T-helper 1 cell treated with Interleukin-12 subunit alpha and Interleukin-12 subunit beta and Interleukin-4 antibody, amounts not matched to agents 30 μg/mL and 1 μg/mL, for 36 hours (primary cell): ENCODE measurements around the gene DDRGK1.

ENCODE experiments used
- H3K27ac Mint-ChIP-seq: one replicate; pipeline ENCODE4 v1.8.0; 2021; ENCODE audit warnings: mild to moderate bottlenecking, mixed read lengths
- H3K27me3 Mint-ChIP-seq: one replicate; pipeline ENCODE4 v1.8.0; 2021; ENCODE audit warnings: low read depth, mixed read lengths
- H3K36me3 Mint-ChIP-seq: one replicate; pipeline ENCODE4 v1.8.0; 2021; ENCODE audit warnings: low read depth, mixed read lengths
- H3K4me1 Mint-ChIP-seq: one replicate; pipeline ENCODE4 v1.8.0; 2021; ENCODE audit warnings: low read depth, mixed read lengths
- H3K4me3 Mint-ChIP-seq: one replicate; pipeline ENCODE4 v1.8.0; 2021; ENCODE audit warnings: mild to moderate bottlenecking, moderate library complexity, mixed read lengths
- H3K9me3 Mint-ChIP-seq: one replicate; pipeline ENCODE4 v1.8.0; 2021; ENCODE audit warnings: mixed read lengths

Gene DDRGK1

DNA sequence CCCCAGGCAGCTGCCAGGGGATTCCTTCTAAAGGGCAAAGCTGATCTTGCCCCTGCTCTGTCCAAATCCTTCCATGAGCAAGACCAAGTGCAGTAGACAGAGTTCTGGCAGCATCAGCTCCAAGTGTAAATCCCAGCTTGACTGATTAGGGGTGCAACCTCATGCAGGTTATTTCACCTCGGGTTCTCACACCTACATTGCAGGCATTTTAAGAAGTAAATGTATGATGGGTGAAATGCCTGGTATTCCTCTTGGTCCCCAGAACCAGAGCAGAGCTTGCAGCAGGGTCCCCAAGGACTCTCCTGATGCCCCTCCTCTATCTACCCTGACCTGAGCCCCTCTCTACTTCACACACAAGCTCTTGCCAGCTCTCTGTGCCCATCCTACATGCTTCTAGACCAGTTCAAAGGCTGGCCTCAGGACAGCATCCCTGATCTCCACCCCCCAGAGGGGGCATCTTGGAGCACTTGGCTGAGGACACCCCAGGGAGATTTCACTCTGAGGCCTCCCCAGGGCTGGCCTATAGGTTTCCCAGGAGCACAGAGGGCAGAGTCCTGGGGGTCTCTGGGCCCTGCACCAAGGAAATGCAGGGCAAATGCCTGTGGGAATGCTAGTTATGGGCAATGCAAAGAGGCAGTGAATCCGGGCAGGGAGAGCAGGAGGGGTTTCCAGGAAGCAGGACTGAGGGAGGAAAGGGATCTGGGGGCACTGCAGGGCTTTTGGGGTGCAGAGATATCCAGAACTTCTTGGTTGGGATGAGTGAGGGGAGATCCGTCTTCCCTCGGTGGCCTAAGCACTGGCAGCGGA is 32.2 kb downstream of the DDRGK1 start:
- Mint-ChIP-seq H3K9me3 (no peaks in the 10 kb centered on the region), H3K27ac (peak overlapping the region; percentile 75), H3K4me1 (peaks cover 16% of the 10 kb centered on the region), H3K4me3 (peak overlapping the region; percentile 84), H3K36me3 (peaks cover 2% of the 10 kb centered on the region), H3K27me3 (peaks cover 69% of the 10 kb centered on the region)

DNA sequence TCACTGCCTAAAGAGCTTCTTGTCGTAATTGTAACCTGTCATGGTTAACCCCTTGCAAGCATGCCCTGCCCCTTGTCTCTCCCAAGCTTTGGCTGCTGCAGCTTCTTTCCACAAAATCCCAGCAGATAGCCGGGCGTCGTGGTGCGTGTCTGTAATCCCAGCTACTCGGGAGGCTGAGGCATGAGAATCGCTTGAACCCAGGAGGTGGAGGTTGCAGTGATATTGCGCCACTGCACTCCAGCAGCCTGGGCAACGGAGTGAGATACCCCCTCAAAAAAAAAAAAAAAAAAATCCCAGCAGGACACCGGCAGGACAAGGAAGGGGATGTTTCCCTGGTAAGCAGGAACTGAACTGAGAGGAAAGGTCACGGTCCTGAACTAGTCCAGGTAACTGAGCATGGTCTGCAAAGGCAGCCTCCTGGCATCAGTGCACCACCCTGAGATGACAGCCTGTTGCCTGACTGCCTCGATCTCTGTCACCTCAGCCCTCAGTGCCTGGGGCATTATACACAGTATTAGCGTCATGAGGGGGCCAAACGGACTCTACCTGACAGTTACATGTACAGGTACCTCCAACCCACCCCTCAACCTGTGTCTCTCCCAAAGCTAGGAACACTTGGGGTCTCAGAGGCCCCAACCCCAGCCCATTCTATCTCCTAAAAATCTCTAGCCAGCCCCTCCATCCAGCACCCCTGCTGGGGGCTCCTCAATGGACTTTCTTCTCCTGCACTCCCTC is 32.9 kb downstream of the DDRGK1 start:
- Mint-ChIP-seq H3K27me3 (peaks cover 71% of the 10 kb centered on the region), H3K36me3 (peaks cover 2% of the 10 kb centered on the region), H3K4me1 (peaks cover 16% of the 10 kb centered on the region), H3K9me3 (no peaks in the 10 kb centered on the region), H3K27ac (no peak overlapping the region), H3K4me3 (no peak overlapping the region)

DNA sequence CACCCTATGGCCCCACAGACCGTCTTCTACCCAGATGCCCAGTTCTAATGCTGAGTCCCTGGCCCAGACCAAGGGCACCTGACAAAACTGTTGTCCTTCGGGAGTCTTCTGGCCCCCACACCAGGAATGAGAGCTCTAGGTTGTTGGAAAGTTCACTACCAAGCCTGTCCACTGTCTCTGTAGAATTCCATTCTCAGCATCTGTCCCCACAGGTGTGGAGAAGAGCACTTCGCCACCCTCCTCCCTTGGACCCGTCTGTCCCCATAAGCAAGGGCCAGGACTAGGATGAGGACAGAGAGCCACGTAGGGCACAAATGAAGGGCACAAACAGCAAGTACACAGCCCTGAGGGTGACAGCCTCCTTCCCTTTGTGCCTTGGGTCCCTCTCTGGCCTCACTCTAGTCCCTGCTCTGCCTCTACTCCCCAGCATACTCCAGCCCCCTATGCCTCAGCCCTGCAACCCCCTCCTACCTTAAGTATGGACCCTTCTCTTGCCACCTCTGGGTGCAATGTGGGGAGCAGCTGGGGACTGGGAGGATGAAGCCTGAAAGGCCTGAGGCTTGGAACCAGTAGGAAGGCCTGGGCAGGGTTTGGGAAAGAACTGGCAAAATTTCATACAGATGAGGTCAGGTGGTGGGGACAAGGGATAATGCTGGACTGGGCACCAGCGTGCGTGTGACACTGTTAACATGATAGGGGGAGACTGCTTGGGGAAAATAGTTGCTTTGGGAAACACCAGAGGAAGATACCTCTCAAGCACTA is 35.5 kb downstream of the DDRGK1 start:
- H3K4me3 Mint-ChIP-seq: no peak overlapping the region
- no peaks in the 10 kb centered on the region for H3K9me3 Mint-ChIP-seq
- H3K27ac Mint-ChIP-seq: no peak overlapping the region
- H3K4me1 Mint-ChIP-seq: peaks cover 9% of the 10 kb centered on the region
- H3K27me3 Mint-ChIP-seq: peaks cover 51% of the 10 kb centered on the region
- H3K36me3 Mint-ChIP-seq: no peaks in the 10 kb centered on the region

DNA sequence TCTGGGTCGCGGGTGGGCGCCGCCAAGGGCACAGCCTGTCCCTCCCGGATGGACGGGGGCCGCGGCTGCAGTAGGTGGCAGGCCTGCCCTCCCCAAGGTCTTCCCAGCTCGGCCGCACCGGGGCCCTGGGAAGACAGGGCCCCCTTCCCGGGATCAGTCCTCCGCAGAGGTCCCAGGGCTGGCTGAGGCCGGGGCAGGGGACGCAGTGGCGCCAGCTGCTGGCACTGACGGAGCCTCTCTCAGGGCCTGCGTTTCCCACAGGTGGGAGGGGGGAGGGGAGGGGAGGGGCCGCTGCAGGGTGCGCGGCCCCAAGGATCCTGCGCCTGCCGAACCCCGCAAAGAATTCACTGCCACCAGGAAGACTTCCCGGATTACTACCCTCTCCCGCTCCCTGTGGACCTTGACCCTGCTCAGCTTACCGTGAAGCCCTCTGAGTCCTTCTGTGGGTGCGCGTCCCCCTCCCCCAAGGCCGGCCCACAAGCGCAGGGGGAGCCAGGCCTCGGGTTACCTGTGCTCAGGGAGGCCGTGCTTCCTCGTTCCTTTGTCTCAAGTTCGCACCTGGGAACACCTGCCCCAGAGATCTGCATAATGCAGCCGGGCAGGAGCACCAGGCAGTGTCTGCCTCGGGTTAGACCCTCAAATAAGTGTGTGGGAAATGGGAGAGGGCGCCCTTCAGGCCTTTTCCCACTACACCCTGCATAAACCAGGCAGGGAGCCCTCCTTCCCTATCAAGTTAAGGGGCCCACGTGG is 36.2 kb downstream of the DDRGK1 start:
- Mint-ChIP-seq H3K4me3 (no peak overlapping the region), H3K9me3 (no peaks in the 10 kb centered on the region), H3K4me1 (peaks cover 9% of the 10 kb centered on the region), H3K27ac (no peak overlapping the region), H3K27me3 (peaks cover 48% of the 10 kb centered on the region), H3K36me3 (no peaks in the 10 kb centered on the region)

DNA sequence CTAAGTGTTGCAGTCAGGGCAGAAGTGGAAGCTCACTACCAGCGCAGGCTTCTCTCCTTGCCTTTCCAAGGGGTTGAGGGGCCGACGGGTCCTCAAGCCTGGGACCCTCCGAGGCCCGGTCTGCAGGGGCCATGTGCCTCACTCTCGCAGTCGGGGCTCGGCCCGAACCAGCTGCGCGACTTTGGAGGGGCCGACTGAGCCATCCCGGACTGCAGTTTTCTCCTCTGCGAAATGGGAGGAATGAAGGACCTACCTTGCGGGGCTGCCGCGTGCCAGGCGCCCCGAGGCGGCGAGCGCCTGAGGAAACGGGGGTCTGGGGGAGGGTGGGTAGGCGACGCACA is 36.8 kb downstream of the DDRGK1 start:
- Mint-ChIP-seq H3K4me3 (no peak overlapping the region), H3K27ac (no peak overlapping the region), H3K36me3 (no peaks in the 10 kb centered on the region), H3K27me3 (peaks cover 48% of the 10 kb centered on the region), H3K4me1 (peaks cover 9% of the 10 kb centered on the region), H3K9me3 (no peaks in the 10 kb centered on the region)

DNA sequence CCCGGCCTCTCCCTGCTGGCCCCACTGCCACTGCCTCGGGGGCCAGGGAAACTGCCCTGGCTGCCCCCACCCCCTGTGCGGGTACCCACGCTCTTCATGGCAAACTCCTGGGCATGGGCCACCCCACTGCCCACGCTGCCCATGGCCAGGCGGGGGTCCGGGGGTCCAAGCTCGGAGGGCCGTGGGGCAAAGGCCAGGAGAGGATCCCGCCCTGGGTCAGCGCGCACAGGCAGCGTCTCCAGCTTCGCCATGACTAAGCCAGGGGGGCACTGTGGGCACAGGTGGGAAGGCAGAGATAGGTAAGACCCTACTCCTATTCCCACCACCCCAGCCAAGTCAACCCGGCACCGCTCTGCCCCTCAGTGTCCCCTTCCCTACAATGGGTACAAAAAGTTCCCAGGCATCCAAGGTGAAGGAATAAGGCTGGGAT is 37.6 kb downstream of the DDRGK1 start:
- Mint-ChIP-seq H3K4me3 (no peak overlapping the region), H3K27me3 (peaks cover 40% of the 10 kb centered on the region), H3K27ac (no peak overlapping the region), H3K4me1 (peaks cover 4% of the 10 kb centered on the region), H3K36me3 (no peaks in the 10 kb centered on the region), H3K9me3 (no peaks in the 10 kb centered on the region)

DNA sequence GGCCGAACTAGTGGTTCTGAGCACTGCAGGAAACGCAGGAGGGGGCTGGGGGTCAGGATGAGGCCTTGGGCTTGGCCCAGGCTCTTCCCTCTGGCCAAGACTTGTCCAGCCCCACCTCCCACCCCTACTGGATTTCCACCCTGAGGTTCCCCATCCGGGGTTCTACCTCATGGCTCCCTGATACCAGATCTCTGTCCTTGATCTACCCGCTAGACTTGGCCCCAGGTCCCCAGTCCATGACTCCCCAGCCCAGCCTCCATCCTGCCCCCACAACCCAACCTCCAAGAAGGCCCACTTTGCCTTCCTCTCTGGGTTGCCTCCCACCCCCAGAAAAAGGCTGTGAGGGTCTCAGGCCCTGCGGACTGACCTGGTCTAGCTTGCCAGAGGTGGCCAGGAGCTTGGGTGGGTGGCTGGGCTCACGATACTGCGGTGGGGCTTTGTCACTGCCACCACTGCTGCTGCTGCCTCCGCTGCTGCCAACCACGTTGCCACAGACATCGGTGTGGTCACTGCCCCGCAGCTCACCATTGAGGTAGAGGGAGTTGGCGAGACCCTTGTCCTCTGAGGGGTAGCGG is 38.1 kb downstream of the DDRGK1 start:
- H3K4me1 Mint-ChIP-seq: peaks cover 4% of the 10 kb centered on the region
- no peaks in the 10 kb centered on the region for H3K9me3 Mint-ChIP-seq
- H3K4me3 Mint-ChIP-seq: no peak overlapping the region
- no peaks in the 10 kb centered on the region for H3K36me3 Mint-ChIP-seq
- peaks cover 35% of the 10 kb centered on the region for H3K27me3 Mint-ChIP-seq
- H3K27ac Mint-ChIP-seq: no peak overlapping the region

DNA sequence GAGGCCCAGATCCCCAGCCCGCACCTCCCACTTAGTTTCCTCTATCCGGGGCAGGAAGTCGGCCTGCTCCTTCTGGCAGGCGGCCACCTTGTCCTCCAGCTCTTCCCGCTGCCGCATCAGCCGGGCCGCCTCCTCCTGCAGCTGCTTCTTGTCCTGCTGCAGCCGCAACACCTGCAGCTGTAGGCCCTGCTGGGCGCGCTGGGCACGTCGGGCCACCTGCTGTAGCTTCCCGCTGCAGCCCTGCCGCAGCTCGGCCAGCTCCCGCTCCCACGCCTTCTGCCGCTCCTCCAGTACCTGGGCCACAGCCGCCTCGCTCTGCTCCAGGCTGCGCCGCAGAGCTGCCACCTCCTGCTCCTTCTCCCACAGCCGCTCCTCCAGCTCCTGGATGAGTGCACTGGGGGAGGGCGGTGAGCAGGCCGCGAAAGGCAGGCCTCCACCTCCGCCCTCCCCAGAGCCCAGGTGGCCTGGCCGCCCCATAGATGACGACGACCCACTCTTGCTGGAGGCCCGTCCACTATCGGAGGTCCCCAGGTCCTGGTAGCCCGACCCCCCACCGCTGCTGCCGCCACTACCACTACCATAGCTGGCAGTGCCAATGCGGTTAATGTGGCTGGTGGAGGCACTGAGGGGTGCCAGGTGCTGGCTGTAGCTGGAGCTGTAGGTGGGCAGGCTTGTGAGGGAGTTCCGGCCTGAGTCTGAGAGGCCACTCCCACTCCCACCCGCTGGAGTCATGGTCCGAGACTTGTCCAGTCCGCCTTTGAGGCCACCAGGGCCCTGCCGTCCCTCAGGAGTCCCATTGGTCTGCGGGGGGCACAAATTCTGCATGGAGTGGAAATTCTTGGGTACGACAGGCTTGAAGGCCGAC is 38.8 kb downstream of the DDRGK1 start:
- H3K9me3 Mint-ChIP-seq: no peaks in the 10 kb centered on the region
- H3K27ac Mint-ChIP-seq: no peak overlapping the region
- H3K4me1 Mint-ChIP-seq: peaks cover 4% of the 10 kb centered on the region
- peaks cover 28% of the 10 kb centered on the region for H3K27me3 Mint-ChIP-seq
- no peaks in the 10 kb centered on the region for H3K36me3 Mint-ChIP-seq
- H3K4me3 Mint-ChIP-seq: no peak overlapping the region

DNA sequence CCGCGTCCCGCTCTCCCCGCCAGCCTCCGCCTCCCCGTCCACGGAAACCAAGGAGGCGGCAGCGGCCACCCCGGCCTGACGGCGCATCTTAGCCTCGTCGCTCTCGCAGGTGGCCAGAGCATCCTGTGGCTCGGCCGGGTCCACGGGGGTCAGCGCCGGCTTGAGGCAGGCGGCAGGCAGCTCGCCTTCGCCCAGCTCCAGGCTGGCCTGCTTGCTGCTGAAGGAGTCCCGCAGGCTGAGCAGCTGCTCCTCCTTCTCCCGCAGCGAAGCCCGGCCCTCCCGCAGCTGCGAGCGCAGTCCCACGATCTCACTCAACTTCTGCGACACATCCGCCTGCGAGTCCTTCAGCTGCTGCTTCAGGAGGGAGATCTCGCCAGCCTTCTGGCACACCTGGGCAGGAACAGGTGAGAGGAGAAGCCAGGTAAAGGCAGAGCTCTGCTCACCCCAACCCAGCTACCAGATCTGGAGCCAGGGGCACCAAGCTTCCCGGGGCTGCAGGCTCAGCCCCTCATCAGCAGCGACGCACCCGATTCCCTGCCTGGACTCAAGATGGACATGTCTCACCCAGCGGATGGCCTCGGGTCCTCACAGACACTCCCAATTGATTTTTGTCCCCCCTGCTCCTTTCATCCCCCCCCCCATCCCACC is 39.6 kb downstream of the DDRGK1 start:
- peaks cover 21% of the 10 kb centered on the region for H3K27me3 Mint-ChIP-seq
- H3K9me3 Mint-ChIP-seq: no peaks in the 10 kb centered on the region
- no peak overlapping the region for H3K4me3 Mint-ChIP-seq
- H3K27ac Mint-ChIP-seq: no peak overlapping the region
- H3K4me1 Mint-ChIP-seq: peaks cover 5% of the 10 kb centered on the region
- no peaks in the 10 kb centered on the region for H3K36me3 Mint-ChIP-seq

DNA sequence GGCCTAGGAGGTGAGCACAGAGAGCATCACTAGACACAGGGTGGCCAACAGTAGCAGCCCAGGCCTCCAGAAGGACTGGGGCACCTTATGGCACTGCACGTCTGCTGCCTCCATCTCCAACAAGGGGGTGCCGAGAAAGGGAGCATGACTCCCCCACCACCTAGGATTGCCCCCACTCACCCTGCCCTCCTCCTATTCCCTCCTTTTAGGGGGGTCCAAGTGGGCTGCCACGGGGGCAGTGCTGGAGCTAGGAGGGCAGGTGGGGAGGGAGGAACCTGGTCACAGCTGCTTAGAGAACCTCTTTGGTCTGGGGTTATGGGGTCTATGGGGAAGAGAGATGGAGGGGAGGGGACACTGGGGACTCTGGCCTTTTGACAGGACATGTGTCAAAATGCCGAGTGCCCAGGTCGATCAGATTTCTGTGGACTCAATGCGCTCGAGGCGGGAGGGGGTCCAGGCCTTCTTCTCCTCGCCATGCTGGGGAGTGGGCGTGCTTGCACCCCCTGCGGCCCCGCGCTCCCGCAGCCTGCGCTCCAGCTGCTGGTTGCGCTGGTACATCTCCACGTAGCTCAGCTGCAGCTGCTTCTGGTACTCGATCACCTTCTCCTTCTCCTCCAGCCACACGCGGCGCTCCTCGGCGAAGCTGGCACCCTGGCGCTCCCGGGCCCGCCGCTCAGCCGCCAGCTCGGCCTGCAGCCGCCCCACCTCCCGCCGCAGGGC is 40.3 kb downstream of the DDRGK1 start:
- H3K4me3 Mint-ChIP-seq: no peak overlapping the region
- H3K9me3 Mint-ChIP-seq: no peaks in the 10 kb centered on the region
- peaks cover 8% of the 10 kb centered on the region for H3K4me1 Mint-ChIP-seq
- H3K27ac Mint-ChIP-seq: no peak overlapping the region
- H3K27me3 Mint-ChIP-seq: peaks cover 15% of the 10 kb centered on the region
- H3K36me3 Mint-ChIP-seq: peaks cover 2% of the 10 kb centered on the region

DNA sequence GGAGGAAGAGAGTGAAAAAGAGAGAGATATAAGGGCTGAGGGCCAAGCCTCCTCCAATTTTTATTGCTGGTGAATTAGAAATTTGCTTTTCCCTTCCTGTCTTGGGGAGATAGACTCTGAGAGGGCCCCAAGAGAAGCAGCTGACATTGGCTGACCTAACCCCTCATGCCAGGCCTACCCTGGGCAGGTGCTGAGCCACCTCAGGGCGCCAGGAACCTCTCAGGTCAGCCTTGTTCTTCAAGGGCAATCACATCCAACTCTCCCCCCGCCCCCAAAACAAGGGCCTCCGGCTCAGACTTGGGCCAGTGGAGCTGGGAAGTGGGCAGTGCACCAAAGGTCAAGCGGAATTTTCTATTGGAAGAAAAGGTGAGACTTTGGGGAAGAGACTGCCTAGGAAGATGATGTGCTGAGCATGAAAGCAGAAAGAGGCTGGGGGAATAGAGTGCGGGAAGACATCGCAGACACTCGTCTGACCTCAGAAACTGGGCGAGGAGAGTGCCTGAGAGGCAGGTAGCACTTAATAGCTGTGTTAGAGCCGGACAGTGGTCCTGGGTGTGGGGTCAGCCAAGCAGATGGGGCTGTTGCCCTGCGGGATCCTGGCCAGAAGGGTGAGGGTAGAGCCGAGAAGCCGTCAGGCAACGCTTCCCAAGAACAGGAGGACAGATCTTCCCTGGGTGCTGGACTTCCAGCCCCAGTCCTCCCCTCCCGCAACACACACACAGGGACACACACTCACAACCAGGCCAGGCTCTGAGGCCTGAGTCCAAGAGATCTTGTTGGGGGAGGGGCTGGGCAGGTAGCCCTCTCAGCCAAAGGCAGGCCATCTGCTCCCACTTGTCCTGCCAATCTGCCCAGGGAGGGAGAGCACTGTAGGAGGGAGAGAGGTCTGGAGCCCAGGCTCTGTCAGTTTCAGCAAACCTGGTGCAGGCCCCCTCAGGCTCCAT is 41.1 kb downstream of the DDRGK1 start:
- no peaks in the 10 kb centered on the region for H3K9me3 Mint-ChIP-seq
- no peak overlapping the region for H3K27ac Mint-ChIP-seq
- peaks cover 12% of the 10 kb centered on the region for H3K4me1 Mint-ChIP-seq
- no peak overlapping the region for H3K4me3 Mint-ChIP-seq
- peaks cover 7% of the 10 kb centered on the region for H3K27me3 Mint-ChIP-seq
- peaks cover 3% of the 10 kb centered on the region for H3K36me3 Mint-ChIP-seq
